ENCODE measurements around the gene PRSS3.
A peak's percentile ranks its signal among the peaks of the same experiment; 100 is the strongest.
"Not testable (repeated sequence)": the region's sequence is repeated elsewhere in the genome, so short reads cannot be mapped to it uniquely, and the experiment has no call there.

PRSS3 gene

GRCh38 chr9:33787839-33788238, 7.5 kb upstream of the PRSS3 start:
- DNase-seq, result no peak

GRCh38 chr9:33789429-33789828, 5.9 kb upstream of the PRSS3 start:
- DNase-seq, result not testable (repeated sequence)

GRCh38 chr9:33791117-33791516, 4.2 kb upstream of the PRSS3 start:
- no peak for DNase-seq

GRCh38 chr9:33793496-33793895, 1.9 kb upstream of the PRSS3 start:
- not testable (repeated sequence) for DNase-seq

GRCh38 chr9:33794560-33794959, 801 bp upstream of the PRSS3 start:
- peak; percentile 57 for DNase-seq

GRCh38 chr9:33795819-33796218, 458 bp downstream of the PRSS3 start:
- DNase-seq, result no peak

- DNase-seq, result not testable (repeated sequence)
Observed at GRCh38 chr9:33796679-33797078, 1.3 kb downstream of the PRSS3 start.

- DNase-seq, result no peak
Observed at GRCh38 chr9:33797837-33798236, 2.5 kb downstream of the PRSS3 start.

DNA sequence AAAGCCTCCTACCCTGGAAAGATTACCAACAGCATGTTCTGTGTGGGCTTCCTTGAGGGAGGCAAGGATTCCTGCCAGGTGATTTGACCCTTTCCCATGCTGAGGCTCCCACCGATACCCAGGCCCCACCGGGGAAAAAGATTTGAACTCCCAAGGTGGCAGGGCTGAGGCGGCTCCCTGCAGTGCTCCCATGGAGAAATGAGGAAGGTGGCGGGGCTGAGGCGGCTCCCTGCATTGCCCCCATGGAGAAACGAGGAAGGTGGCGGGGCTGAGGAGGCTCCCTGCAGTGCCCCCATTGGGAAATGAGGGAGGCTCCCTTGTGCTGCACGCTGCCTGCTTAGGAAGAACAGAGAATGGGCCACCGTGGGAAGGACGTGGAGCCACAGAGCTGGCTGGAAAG, 3.2 kb downstream of the PRSS3 start:
- no peak for DNase-seq

DNA sequence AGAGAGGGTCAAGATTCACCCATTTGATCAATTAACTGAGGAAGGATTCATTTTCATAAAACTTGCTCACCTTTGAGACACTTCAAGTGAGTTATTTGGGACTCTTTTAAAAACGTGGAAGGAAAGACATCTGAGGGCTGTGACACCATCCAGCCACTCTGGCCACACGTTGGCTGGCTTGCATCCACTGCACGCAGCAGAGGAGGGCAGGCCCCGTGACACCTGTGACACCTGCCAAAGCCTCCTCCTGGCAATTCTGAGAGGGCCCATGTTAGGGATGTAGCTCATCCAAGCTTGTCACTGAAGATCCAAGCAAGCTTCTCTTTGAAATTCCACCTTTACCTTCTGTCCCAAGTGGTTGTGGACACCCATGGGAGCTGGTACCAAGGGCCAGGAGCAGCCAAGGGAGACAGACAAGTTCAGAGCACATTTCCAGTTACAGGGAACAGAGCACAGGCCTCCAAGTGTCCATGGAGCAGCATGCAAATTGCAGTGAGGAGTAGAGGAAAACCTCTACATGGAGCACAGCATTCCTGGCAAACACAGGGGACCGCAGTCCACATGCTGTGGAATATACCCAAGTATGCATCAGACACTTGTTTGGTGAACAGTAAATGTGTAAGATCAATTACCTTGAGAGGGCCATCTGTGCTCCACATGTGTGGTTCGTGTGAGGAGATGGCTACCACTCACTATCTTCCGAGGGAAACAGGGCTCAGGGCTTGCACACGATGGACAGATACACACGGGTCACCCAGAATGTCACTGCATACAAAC, 4.8 kb downstream of the PRSS3 start:
- no peak for DNase-seq

- no peak for DNase-seq
Observed at GRCh38 chr9:33800886-33801285, 5.5 kb downstream of the PRSS3 start.

- DNase-seq, result not testable (repeated sequence)
Observed at GRCh38 chr9:33801943-33802500, 6.7 kb downstream of the PRSS3 start.

GRCh38 chr9:33804196-33804595, 8.8 kb downstream of the PRSS3 start:
- not testable (repeated sequence) for DNase-seq

DNA sequence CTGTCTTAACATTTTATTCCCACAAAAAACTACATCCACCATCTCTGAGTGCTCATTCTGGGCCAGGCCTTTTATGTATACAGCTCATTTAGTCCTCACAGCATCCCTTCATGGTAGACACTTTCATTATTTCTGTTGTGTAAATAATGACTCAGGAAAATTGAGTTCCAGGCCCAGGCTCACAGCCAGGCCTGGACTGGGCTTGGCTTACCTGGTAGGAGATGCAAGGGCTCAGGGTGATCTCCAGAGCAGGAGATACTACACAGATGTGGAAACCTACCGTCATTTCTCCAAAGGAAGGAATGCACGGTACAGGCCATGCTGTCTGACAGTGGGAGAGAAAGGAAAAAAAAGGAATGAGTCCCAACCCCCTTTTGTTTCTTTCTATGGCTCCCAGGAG, 11.8 kb downstream of the PRSS3 start:
- not testable (repeated sequence) for DNase-seq

DNA sequence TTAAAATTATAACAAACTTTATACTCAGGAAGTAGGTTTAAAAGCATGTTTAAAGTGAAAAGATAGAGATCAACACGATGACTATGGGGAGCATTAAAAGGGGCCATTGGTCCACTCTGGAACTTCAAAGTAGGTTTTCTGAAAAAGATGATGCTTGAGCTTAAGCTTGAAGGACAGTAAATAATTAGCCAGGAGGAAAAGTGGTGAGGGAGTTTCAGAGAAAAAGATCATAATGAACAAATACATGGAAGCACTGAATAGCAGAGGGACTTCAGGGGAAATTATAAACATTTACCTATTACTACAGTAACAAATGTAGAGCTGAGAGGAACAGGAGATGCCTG, 13.6 kb downstream of the PRSS3 start:
- not testable (repeated sequence) for DNase-seq

GRCh38 chr9:33809506-33809905, 14.1 kb downstream of the PRSS3 start:
- DNase-seq, result no peak

DNA sequence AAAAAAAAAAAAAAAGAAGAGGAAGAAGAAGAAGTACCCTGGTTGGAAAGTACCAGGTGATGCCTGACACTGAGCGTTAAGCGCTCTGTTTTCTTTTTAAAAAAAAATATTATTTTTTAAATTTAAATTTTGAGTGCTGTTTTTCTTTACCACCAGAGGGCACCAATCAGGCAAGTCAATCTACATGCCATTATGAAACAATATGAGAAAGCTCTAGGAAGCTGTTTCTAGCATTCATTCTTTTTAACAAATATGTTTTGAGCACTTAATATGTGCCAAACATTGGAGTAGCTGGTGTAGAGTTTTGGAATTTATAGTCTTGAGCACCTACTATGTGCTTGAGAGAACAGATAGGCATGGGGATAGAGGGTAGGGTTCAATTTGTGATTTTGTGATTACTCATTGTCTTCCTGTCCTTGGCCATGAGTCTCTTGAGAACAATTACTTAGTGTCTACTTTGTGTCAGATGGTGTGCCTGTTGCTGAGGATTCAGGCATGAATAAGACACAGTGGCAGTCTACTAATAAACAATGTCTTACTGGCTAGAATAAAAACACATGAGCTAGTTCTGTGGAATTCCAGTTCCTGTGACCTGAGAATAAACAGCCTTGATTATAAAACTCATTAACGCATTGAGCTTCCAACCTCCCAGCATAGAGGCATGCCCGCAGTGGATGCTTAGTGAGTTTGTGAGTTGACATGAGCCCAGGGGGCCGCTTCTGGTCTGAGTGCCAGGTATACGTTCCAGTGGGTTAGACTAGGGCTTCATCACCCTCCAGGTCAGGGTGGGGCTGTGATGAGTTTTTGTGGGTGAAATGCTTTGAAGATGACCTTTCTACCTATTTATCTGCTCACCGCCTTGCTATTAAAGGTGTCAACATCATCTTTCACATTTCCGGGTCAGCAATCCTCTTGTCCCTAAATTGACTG, 18.6 kb downstream of the PRSS3 start:
- DNase-seq, result no peak

DNA sequence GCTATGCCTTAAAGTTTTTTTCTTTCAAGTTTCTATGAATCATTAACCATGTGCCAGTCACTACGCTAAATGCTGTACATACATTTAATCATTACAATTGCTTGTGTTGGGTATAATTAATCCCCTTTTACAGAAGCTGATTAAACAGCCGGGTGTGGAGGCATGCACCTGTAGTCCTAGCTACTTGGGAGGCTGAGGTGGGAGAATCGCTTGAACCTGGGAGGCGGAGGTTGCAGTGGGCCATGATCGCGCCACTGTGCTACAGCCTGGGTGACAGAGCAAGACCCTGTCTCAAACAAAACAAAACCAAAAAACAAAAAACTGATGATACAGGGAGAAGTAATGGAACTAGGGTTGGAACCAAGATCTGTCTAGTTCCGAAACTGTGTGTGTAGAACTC, 20.4 kb downstream of the PRSS3 start:
- no peak for DNase-seq

DNA sequence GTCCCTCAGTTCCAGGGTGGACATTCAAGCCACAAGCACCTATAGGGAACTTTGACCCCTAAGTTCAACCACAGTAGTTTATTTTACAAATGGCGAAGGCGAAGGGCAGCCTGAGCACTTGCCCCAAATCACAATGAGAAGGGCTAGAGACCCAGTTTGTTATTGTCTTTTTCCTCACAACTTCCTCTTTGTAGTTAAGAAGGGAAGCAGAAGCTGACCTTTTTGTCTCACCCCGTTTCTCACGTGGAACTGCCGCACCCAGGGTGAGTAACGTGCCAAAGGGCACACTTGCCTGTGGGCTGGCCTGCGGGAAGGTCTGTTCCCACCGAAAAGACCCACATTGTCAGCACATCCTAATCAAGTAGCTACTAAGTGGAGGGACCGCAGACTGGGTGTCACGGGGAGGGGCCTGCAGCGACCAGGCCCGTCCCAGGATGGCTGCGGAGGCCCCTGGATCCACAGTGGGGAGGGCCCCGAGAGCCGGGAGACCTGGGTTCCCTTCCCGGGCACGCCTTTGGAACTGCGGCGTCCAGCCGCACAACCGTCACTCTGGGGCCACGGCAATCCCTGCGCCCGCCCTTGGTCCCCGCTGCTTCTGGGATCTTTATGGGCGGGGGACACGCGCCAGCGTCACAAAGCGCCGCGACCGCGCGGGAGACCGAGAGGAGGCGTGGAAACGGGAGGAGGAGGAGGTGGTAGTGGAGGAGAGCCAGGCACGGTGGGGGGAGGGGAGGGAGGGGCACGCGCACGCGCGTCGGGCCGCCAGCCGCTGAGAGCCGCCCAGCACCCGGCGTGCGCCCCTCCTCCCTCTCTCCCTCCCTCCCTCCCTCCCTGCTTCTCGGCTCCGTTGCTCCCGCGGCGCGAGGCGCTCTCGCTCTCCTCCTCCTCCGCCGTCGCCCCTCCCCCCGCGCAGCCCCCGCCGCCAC, 21.2 kb downstream of the PRSS3 start, which contains the start of gene UBE2R2:
UBE2R2 (plus strand) TSS at position 834 of the 926 bp plus-strand sequence. CDS start 598 bp downstream, outside the sequence.
- DNase-seq, result peak; percentile 91

GRCh38 chr9:33817327-33818166, 22.2 kb downstream of the PRSS3 start:
- peak; percentile 51 for DNase-seq

DNA sequence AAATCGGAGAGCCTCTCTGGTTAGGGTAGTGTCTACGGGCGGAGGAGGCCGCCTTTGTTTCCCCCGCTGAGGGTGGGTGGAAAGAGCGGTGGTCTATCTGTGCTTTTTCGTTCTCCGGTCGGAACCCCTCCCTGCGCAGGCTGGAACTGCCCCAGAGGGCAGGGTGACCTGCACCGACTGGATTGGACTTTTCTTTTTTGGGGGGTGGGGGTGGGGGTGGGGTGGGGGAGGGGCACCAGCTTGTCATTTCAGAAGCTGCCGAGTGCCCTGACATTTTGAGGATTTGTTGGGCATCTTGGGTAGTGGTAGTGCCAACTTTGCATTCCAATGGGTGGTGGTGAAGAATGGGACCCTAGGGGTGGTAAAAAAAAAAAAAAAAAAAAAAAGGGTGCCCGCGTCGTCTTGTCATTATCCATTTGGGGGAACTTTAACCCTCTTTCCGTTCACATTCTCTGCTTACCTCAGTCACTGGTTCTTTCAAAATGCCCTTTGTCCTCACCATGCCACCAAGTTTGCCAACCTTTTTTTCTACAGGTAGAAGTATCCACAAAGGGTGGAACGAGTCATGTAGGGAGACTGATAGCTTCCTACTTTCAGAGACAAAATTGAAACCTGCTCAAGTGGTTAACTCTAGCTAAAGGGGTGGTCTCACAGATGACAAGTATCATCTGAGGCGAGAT, 22.9 kb downstream of the PRSS3 start:
- DNase-seq, result no peak
